Astrocyte of the cerebellum (primary cell): ENCODE data around the gene SLC26A6.

Experiments used
- DNase-seq: peaks from one replicate; pipeline ENCODE4 v3.0.0-alpha.2; 2011; ENCODE audit warnings: low read depth
- H3K4me3 ChIP-seq: 2 replicates; pipeline ENCODE4 v1.5.1; 2011; ENCODE audit warnings: mild to moderate bottlenecking, low read depth, low read length, moderate library complexity
- in situ Hi-C: cut with HindIII; loops from 2 replicates; pipeline ENCODE4 v1.10.0; 2017; ENCODE audit warnings: low sequenced_read_pairs
- TF ChIP-seq, protein P1 (sequence below): IDR thresholded peaks from 2 replicates; pipeline ENCODE4 v1.5.1; 2012; ENCODE audit warnings: low read length, low read depth, moderate library complexity, mild to moderate bottlenecking; ENCODE audit errors: missing control alignments

SLC26A6 gene

DNA sequence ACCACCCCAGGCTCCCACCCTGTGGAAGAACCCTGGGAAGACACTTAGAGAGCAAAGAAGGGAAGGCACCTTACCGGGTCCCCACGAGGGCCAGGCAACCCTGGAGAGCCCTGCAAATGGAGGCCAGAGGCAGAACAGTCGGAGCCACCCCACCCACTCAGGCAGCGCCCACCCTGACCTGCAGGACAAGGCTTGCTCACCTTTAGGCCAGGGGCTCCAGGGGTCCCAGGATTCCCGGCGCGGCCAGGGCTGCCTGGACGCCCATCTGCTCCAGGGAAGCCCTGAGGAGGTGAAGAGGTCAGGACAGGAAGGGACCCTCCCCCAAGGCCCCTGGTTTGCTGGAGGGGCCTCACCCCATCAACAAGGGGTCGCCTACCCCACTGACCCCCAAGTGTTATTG, 50.4 kb downstream of the SLC26A6 start:
- no peak for DNase-seq
- TF ChIP-seq, protein P1, sequence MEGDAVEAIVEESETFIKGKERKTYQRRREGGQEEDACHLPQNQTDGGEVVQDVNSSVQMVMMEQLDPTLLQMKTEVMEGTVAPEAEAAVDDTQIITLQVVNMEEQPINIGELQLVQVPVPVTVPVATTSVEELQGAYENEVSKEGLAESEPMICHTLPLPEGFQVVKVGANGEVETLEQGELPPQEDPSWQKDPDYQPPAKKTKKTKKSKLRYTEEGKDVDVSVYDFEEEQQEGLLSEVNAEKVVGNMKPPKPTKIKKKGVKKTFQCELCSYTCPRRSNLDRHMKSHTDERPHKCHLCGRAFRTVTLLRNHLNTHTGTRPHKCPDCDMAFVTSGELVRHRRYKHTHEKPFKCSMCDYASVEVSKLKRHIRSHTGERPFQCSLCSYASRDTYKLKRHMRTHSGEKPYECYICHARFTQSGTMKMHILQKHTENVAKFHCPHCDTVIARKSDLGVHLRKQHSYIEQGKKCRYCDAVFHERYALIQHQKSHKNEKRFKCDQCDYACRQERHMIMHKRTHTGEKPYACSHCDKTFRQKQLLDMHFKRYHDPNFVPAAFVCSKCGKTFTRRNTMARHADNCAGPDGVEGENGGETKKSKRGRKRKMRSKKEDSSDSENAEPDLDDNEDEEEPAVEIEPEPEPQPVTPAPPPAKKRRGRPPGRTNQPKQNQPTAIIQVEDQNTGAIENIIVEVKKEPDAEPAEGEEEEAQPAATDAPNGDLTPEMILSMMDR, result no peak
- no peak overlapping the region for H3K4me3 ChIP-seq
- in situ Hi-C loops, result no loop called here

DNA sequence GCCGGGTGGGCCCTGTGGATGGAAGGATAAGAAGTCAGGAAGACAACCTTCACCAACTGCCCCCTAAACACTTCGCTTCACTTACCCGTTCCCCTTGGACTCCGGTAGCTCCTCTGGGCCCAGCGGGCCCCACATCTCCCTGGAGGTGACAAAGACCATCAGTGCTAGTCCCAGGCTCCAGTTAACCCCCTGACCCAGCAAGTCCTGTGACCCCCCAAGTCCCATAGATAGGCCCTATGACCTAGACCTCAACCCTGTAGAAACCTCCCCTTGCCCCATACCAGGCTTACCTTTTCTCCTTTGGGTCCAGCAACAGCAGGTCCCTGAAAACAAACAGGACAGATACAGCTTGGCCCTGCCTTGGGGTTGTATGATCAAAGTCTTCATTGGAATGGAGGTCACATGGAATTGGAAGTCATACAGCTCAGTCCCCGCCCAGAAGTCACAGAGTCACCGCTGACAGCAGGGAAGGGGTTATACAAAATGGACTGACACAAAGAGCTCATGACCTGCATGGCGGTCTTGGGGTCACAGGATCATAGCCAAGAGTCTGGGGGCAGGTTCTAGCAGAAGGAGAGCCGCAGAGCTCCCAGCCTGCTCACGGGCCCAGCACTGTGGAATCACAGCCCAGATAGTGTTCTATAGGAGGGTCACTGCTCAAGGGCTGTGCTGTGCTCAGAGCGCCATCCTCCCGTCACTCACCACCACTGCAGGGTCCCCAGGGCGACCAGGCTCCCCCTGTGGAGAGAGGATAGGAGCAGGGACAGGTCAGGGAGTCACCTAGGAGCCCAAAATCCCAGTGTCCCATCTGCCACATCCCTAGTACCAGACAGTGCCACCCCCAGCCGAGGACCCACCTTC, 53.4 kb downstream of the SLC26A6 start:
- DNase-seq, result no peak
- in situ Hi-C loops, result no loop called here
- TF ChIP-seq, protein P1, result no peak
- no peak overlapping the region for H3K4me3 ChIP-seq

DNA sequence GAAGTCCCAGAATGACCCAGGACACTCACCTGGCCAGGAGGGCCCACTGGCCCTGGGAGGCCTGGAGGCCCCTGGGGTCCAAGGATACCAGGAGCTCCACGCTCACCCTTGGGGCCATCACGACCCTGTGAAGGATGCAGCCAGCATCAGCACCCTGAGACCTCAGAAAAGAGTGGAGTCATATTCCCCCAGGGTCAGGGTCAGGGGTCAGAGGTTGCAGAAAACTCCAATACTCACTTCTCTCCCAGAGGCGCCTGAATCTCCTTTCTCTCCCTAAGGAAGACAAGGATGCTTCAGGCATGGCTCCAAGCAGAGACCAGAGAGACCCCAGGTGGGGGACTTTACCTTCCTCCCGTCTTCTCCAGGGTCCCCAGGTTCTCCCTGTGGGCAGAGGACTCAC, 58.6 kb downstream of the SLC26A6 start:
- TF ChIP-seq, protein P1, result no peak
- in situ Hi-C loops, result no loop called here
- no peak overlapping the region for H3K4me3 ChIP-seq
- no peak for DNase-seq
